Lung (tissue), 12 donors: ENCODE results near the gene BRD3OS. TPM values are rescaled to one million over a fixed set of nuclear protein-coding genes. Genes with fewer than 3 reads are reported as not detected.

ENCODE experiments used
- ATAC-seq: fragments of 200-7000 bp; cut with Tn5 transposase; one replicate; pipeline ENCODE4 v1.9.1; 2020; ENCODE audit warnings: moderate number of reproducible peaks; ENCODE audit not compliant: insufficient read depth, low FRiP score
- DNase-seq, 3 donors: peaks; one replicate each; pipeline ENCODE4 v3.0.0-alpha.2; 2013 to 2017
- H3K27ac ChIP-seq, 2 donors: one replicate each; pipeline ENCODE4 v1.5.1; 2013; ENCODE audit warnings: mild to moderate bottlenecking in 2 of 2, moderate library complexity in 2 of 2, control low read depth in 1 of 2, inconsistent platforms in 1 of 2, low read depth in 1 of 2, low read length in 1 of 2
- H3K27me3 ChIP-seq, 3 donors: one replicate each; pipeline ENCODE4 v1.5.1; 2013; ENCODE audit warnings: low read length in 2 of 3; ENCODE audit not compliant: control insufficient read depth in 3 of 3, insufficient read depth in 3 of 3
- H3K36me3 ChIP-seq, 4 donors: one replicate each; pipeline ENCODE4 v1.5.1; 2013; ENCODE audit warnings: low read length in 4 of 4, mild to moderate bottlenecking in 1 of 4, moderate library complexity in 1 of 4; ENCODE audit not compliant: control insufficient read depth in 4 of 4, insufficient read depth in 4 of 4
- H3K4me1 ChIP-seq, 5 donors: one replicate each; pipeline ENCODE4 v1.5.1; 2013; ENCODE audit warnings: low read length in 5 of 5, mild to moderate bottlenecking in 2 of 5, moderate library complexity in 1 of 5; ENCODE audit not compliant: control insufficient read depth in 5 of 5, insufficient read depth in 5 of 5
- H3K4me3 ChIP-seq: one replicate; pipeline ENCODE4 v1.5.1; 2013; ENCODE audit warnings: mild to moderate bottlenecking, control low read depth, moderate library complexity
- H3K9ac ChIP-seq, 2 donors: one replicate each; pipeline ENCODE4 v1.5.1; 2013; ENCODE audit warnings: low read length in 2 of 2, control low read depth in 1 of 2; ENCODE audit not compliant: insufficient read depth in 1 of 2
- H3K9me3 ChIP-seq, 4 donors: one replicate each; pipeline ENCODE4 v1.5.1; 2013; ENCODE audit warnings: low read length in 3 of 4, mild to moderate bottlenecking in 1 of 4, moderate library complexity in 1 of 4; ENCODE audit not compliant: control insufficient read depth in 4 of 4, insufficient read depth in 3 of 4
- CTCF ChIP-seq: IDR thresholded peaks from 2 replicates; pipeline ENCODE4 v1.5.1; 2012; ENCODE audit warnings: mild to moderate bottlenecking; ENCODE audit errors: control extremely low read depth, extremely low read depth
- WGBS, 2 donors: extraction: QIAGEN DNeasy Blood & Tissue Kit; methylation state at CpG; one replicate each; pipeline ENCODE4 v1.1.7; 2013; 5-methylcytosine and 5-hydroxymethylcytosine counted together
- polyA plus RNA-seq, 2 donors: library from polyadenylated mRNA; stranded (reverse); fragments of 200-250 nt; gene quantifications; one replicate each; pipeline ENCODE4 v1.2.1, GENCODE V29; 2013
- total RNA-seq, 2 donors: library from RNA; depleted of rRNA in 1 of 2; stranded (reverse); fragments of >200 nt in 1 of 2; gene quantifications; one replicate each; pipeline ENCODE4 v1.2.1, GENCODE V29; 2014 to 2021
- donor health status: control.
- donor health status: control.
- donor health status: Bipolar disorder and iron deficiency.
- donor health status: healthy.
- donor health status: DM: yes; HTN: yes; CAD: no.

Gene BRD3OS
- total and polyA plus RNA-seq, 4 donors, result 7.1 to 20.7 (median 14.9) TPM

GRCh38 chr9:134010310-134011173 is 14.7 kb upstream of the BRD3OS start:
- peaks cover 0 to 7% (median 0%) of the 10 kb centered on the region in 5 donors for H3K4me1 ChIP-seq
- no peak for ATAC-seq
- TF ChIP-seq CTCF, result no peak
- no peak overlapping the region for H3K9ac ChIP-seq
- H3K4me3 ChIP-seq, result no peak overlapping the region
- no peak overlapping the region for H3K27ac ChIP-seq
- peaks cover 0 to 2% (median 0%) of the 10 kb centered on the region in 4 donors for H3K9me3 ChIP-seq
- DNase-seq, result peak in 1 of 3 donors; percentile 9
- H3K36me3 ChIP-seq, result no peaks in the 10 kb centered on the region
- WGBS, 2 donors, result 55 to 58% methylated on average over 20 of the region's 20 CpGs
- no peaks in the 10 kb centered on the region for H3K27me3 ChIP-seq

- 90 to 94% methylated on average over 6 of the region's 6 CpGs for WGBS, 2 donors
- DNase-seq (no peak), ATAC-seq (no peak)
- H3K9ac ChIP-seq, result no peak overlapping the region
- no peak overlapping the region for H3K4me3 ChIP-seq
- no peak overlapping the region for H3K27ac ChIP-seq
- H3K36me3 ChIP-seq, result no peaks in the 10 kb centered on the region
- no peak for TF ChIP-seq CTCF
- H3K9me3 ChIP-seq, result peaks cover 0 to 2% (median 0%) of the 10 kb centered on the region in 4 donors
- H3K4me1 ChIP-seq, result peaks cover 0 to 7% (median 0%) of the 10 kb centered on the region in 5 donors
- no peaks in the 10 kb centered on the region for H3K27me3 ChIP-seq
Measured at GRCh38 chr9:134011401-134011800, 13.9 kb upstream of the BRD3OS start.

- Histone ChIP-seq H3K36me3 (no peaks in the 10 kb centered on the region), H3K4me1 (peaks cover 0 to 3% (median 0%) of the 10 kb centered on the region in 5 donors), H3K9ac (no peak overlapping the region), H3K27me3 (no peaks in the 10 kb centered on the region), H3K9me3 (peaks cover 0 to 2% (median 0%) of the 10 kb centered on the region in 4 donors), H3K27ac (no peak overlapping the region), H3K4me3 (no peak overlapping the region)
- no peak for DNase-seq
- no peak for ATAC-seq
- TF ChIP-seq CTCF, result no peak
- 81 to 94% methylated on average over 2 of the region's 2 CpGs for WGBS, 2 donors
Measured at GRCh38 chr9:134014946-134015345, 10.3 kb upstream of the BRD3OS start.
